Measurements from ENCODE around the gene DNAJB5.
A peak's percentile ranks its signal among the peaks of the same experiment; 100 is the strongest.
"Not testable (repeated sequence)": the region's sequence is repeated elsewhere in the genome, so short reads cannot be mapped to it uniquely, and the experiment has no call there.

Gene DNAJB5

GRCh38 chr9:34989003-34989945 is at the start of gene DNAJB5:
Gene DNAJB5 (plus strand): TSS chr9:34989745. CDS start chr9:34990631, 886 bp downstream.
- peak; percentile 99 for DNase-seq

- DNase-seq, result not testable (repeated sequence)
Observed at GRCh38 chr9:34939989-34940388, 49.6 kb upstream of the DNAJB5 start.

GRCh38 chr9:34948451-34948850 is 41.1 kb upstream of the DNAJB5 start:
- no peak for DNase-seq

GRCh38 chr9:34954225-34954624 is 35.3 kb upstream of the DNAJB5 start:
- DNase-seq, result no peak

GRCh38 chr9:34956066-34956465 is 33.5 kb upstream of the DNAJB5 start:
- DNase-seq, result not testable (repeated sequence)

- DNase-seq, result no peak
Observed at GRCh38 chr9:34956648-34957047, 32.9 kb upstream of the DNAJB5 start.

- no peak for DNase-seq
Observed at GRCh38 chr9:34957492-34958410, 31.8 kb upstream of the DNAJB5 start, which contains the start of gene PHF24. Gene PHF24 (plus strand): TSS chr9:34958285. CDS start chr9:34971299, 13,014 bp downstream.

- DNase-seq, result no peak
Observed at GRCh38 chr9:34958411-34958982, 31.0 kb upstream of the DNAJB5 start.

- DNase-seq, result no peak
Observed at GRCh38 chr9:34959461-34959860, 30.1 kb upstream of the DNAJB5 start.

GRCh38 chr9:34961574-34962490 is 27.7 kb upstream of the DNAJB5 start:
- no peak for DNase-seq

GRCh38 chr9:34962546-34962945 is 27.0 kb upstream of the DNAJB5 start:
- no peak for DNase-seq

GRCh38 chr9:34963552-34963951 is 26.0 kb upstream of the DNAJB5 start:
- no peak for DNase-seq

GRCh38 chr9:34964458-34964857 is 25.1 kb upstream of the DNAJB5 start:
- DNase-seq, result no peak

- no peak for DNase-seq
Observed at GRCh38 chr9:34971146-34971811, 18.3 kb upstream of the DNAJB5 start.

- no peak for DNase-seq
Observed at GRCh38 chr9:34974664-34975063, 14.9 kb upstream of the DNAJB5 start.

- no peak for DNase-seq
Observed at GRCh38 chr9:34976441-34976840, 13.1 kb upstream of the DNAJB5 start.

- DNase-seq, result no peak
Observed at GRCh38 chr9:34976992-34977391, 12.6 kb upstream of the DNAJB5 start.

- DNase-seq, result no peak
Observed at GRCh38 chr9:34980181-34980761, 9.3 kb upstream of the DNAJB5 start.

GRCh38 chr9:34982361-34982760 is 7.2 kb upstream of the DNAJB5 start:
- no peak for DNase-seq

GRCh38 chr9:34983209-34983608 is 6.3 kb upstream of the DNAJB5 start:
- DNase-seq, result no peak

- DNase-seq, result no peak
Observed at GRCh38 chr9:34984049-34984448, 5.5 kb upstream of the DNAJB5 start.

Measured in NCI-H446 treated with DMSO at 0.1 percent for 48 hours (cell line).